ENCODE measurements around the gene UGT1A5. TPM values are rescaled to one million over a fixed set of nuclear protein-coding genes. Genes with fewer than 3 reads are reported as not detected.
A peak's percentile ranks its signal among the peaks of the same experiment; 100 is the strongest.

The UGT1A5 gene
- total and polyA plus RNA-seq, 2 of the 13 experiments (the other 11 are each of a cell fraction or from before 2014, with no cell fraction given): not detected

DNA sequence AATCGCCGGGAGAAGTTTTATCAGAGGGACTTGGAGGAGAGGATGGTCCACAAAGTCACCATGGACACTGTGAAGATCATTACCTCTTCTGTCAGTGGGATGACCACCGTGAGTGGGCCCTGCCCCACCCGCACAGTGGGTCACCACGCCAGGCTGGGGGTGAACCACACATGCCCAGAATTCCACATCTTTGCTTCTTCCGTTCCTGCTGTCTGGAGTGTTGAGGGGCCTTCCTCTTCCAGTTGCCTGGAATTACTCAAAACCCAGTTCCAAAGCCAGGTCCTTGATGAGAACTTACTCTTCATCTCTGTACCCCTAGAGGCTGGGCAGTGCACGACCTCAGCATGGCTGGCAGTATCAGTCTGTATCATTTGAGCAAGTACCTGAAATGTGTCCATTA, 87.5 kb downstream of the UGT1A5 start:
- Histone ChIP-seq H3K9me3 (ENCODE audit: low read length) (no peaks in the 10 kb centered on the region), H3K4me2 (ENCODE audit: low read depth, low read length) (no peak overlapping the region), H3K27me3 (ENCODE audit: control insufficient read depth in 1 of 2, insufficient read depth in 2 of 2, low read length in 2 of 2) (peaks cover 2 to 50% of the 10 kb centered on the region in 2 experiments; a peak in 3 of 5 replicates), H2AFZ (ENCODE audit: low read length) (no peak overlapping the region), H3K79me2 (ENCODE audit: insufficient read depth, low read length) (no peaks in the 10 kb centered on the region), H3K4me3 (replicated peaks in 1 of 3; ENCODE audit: insufficient read depth in 1 of 3, low read depth in 2 of 3, low read length in 3 of 3) (no peak overlapping the region), H3K4me1 (ENCODE audit: insufficient read depth, low read length) (no peaks in the 10 kb centered on the region), H3K36me3 (replicated peaks in 1 of 2; ENCODE audit: control insufficient read depth in 1 of 2, insufficient read depth in 2 of 2, low read length in 2 of 2) (no peaks in the 10 kb centered on the region), H3K27ac (ENCODE audit: extremely low read length, insufficient read depth, low read length) (no peak overlapping the region), H3K9ac (ENCODE audit: insufficient read depth, low read depth, low read length) (no peak overlapping the region), H4K20me1 (ENCODE audit: insufficient read depth, low read length) (no peaks in the 10 kb centered on the region)
- FAIRE-seq (no peak), ATAC-seq (peak; percentile 45), DNase-seq (ENCODE audit: low spot score) (no peak)
- intact Hi-C loops (cut with micrococcal nuclease; ENCODE audit: unreplicated experiment): no loop called here
- ChIA-PET CTCF (ENCODE audit: low intra/inter-chr PET ratio, low total read pairs) (no interaction called here), POLR2A (no interaction called here)
- in situ Hi-C loops (cut with HindIII; ENCODE audit: extremely low pct_ligation_motif_present, low pct_unique_long_range_greater_than_20kb): no loop called here
- BruUV-seq (replicated peaks): no TSS peak
- TF ChIP-seq ZBTB7B (CRISPR knock-in tag; IDR thresholded peaks at IDR 0.05) (no peak), ZNF552 (CRISPR knock-in tag; IDR thresholded peaks at IDR 0.05; ENCODE audit: borderline replicate concordance) (no peak), NFRKB (IDR thresholded peaks at IDR 0.05) (no peak)
- TF ChIP-seq, protein P1, sequence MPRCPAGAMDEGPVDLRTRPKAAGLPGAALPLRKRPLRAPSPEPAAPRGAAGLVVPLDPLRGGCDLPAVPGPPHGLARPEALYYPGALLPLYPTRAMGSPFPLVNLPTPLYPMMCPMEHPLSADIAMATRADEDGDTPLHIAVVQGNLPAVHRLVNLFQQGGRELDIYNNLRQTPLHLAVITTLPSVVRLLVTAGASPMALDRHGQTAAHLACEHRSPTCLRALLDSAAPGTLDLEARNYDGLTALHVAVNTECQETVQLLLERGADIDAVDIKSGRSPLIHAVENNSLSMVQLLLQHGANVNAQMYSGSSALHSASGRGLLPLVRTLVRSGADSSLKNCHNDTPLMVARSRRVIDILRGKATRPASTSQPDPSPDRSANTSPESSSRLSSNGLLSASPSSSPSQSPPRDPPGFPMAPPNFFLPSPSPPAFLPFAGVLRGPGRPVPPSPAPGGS (CRISPR knock-in tag; IDR thresholded peaks at IDR 0.05): no peak
- WGBS (ENCODE audit: low lambda C conversion rate): 53% methylated on average over 7 of the region's 7 CpGs

DNA sequence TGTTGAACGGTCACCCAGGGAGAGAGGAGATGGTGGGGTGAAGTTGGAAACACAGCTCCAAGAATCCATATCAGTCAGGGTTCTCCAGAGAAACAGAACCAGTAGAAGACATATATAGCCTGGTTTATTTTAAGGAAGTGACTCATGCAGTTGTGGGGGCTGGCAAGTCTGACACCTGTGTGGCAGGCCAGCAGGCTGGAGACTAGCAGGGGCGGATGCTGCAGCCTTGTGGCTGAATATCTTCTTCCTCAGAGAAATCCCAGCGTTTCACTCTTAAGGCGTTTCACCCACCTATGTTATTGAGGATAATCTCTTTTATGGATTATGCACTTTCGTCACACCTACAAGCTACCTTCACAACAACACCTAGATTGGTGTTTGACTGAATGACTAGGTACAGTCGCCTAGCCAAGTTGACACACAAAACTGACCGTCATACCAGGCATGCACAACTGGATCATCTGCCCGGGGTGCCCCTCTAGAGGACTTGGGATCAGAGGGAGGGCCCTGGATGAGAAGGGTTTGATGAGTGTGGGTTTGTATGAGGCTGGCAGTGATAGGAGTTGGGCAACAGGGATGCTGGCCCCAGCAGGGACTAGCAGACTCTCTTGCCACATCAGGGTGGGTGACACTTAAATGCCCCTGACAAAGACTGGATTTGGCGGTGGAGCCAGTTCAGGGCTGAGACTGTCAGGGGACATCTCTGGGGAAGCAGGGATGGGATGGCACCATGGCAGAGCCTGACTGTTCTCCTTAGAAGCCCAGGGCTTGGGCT, 88.8 kb downstream of the UGT1A5 start:
- no TSS peak for BruUV-seq (replicated peaks)
- intact Hi-C loops (cut with micrococcal nuclease; ENCODE audit: unreplicated experiment) (no loop called here), in situ Hi-C loops (cut with HindIII; ENCODE audit: extremely low pct_ligation_motif_present, low pct_unique_long_range_greater_than_20kb) (no loop called here)
- no peaks in the 10 kb centered on the region for H4K20me1 ChIP-seq (ENCODE audit: insufficient read depth, low read length)
- H3K4me3 ChIP-seq (replicated peaks in 1 of 3; ENCODE audit: insufficient read depth in 1 of 3, low read depth in 2 of 3, low read length in 3 of 3): no peak overlapping the region
- no peak overlapping the region for H3K4me2 ChIP-seq (ENCODE audit: low read depth, low read length)
- POLR2A ChIA-PET: no interaction called here
- CTCF ChIA-PET (ENCODE audit: low intra/inter-chr PET ratio, low total read pairs): no interaction called here
- H3K79me2 ChIP-seq (ENCODE audit: insufficient read depth, low read length): no peaks in the 10 kb centered on the region
- no peaks in the 10 kb centered on the region for H3K9me3 ChIP-seq (ENCODE audit: low read length)
- H3K36me3 ChIP-seq (replicated peaks in 1 of 2; ENCODE audit: control insufficient read depth in 1 of 2, insufficient read depth in 2 of 2, low read length in 2 of 2): no peaks in the 10 kb centered on the region
- FAIRE-seq: no peak
- 39% methylated on average over 9 of the region's 9 CpGs for WGBS (ENCODE audit: low lambda C conversion rate)
- no peak overlapping the region for H3K27ac ChIP-seq (ENCODE audit: extremely low read length, insufficient read depth, low read length)
- H3K9ac ChIP-seq (ENCODE audit: insufficient read depth, low read depth, low read length): no peak overlapping the region
- H3K4me1 ChIP-seq (ENCODE audit: insufficient read depth, low read length): no peaks in the 10 kb centered on the region
- H2AFZ ChIP-seq (ENCODE audit: low read length): no peak overlapping the region
- H3K27me3 ChIP-seq (ENCODE audit: control insufficient read depth in 1 of 2, insufficient read depth in 2 of 2, low read length in 2 of 2): peaks cover 0 to 48% of the 10 kb centered on the region in 2 experiments; a peak in 3 of 5 replicates
- DNase-seq (ENCODE audit: low spot score): no peak
- no peak for ATAC-seq
- no peak for TF ChIP-seq SOX6 (IDR thresholded peaks at IDR 0.05)
- TF ChIP-seq SOX6 (CRISPR knock-in tag; IDR thresholded peaks at IDR 0.05): no peak
- no peak for TF ChIP-seq ATAD3A (CRISPR knock-in tag; IDR thresholded peaks at IDR 0.05)
- TF ChIP-seq NAIF1 (CRISPR knock-in tag; IDR thresholded peaks at IDR 0.05; ENCODE audit: borderline replicate concordance): no peak
- no peak for TF ChIP-seq PRPF4 (IDR thresholded peaks at IDR 0.05; ENCODE audit: low read depth, low read length, poor library complexity, severe bottlenecking)
- no peak for TF ChIP-seq FOXJ3 (CRISPR knock-in tag; IDR thresholded peaks at IDR 0.05; ENCODE audit: borderline replicate concordance)
- no peak for TF ChIP-seq TIGD3 (CRISPR knock-in tag; IDR thresholded peaks at IDR 0.05; ENCODE audit: borderline replicate concordance)
- no peak for TF ChIP-seq ZNF749 (CRISPR knock-in tag; IDR thresholded peaks at IDR 0.05; ENCODE audit: borderline replicate concordance)
- TF ChIP-seq PPARG (CRISPR knock-in tag; conservative IDR thresholded peaks at IDR 0.05): no peak
- TF ChIP-seq ZKSCAN8 (CRISPR knock-in tag; IDR thresholded peaks at IDR 0.05; ENCODE audit: borderline replicate concordance): no peak
- no peak for TF ChIP-seq XRCC5 (optimal IDR thresholded peaks at IDR 0.05; ENCODE audit: low read length)
- no peak for TF ChIP-seq HOXD1 (CRISPR knock-in tag; IDR thresholded peaks at IDR 0.05)
- no peak for TF ChIP-seq GPN1 (CRISPR knock-in tag; IDR thresholded peaks at IDR 0.05; ENCODE audit: borderline replicate concordance)

All from HepG2 (cell line).